ENCODE data around the gene SRP14.

Gene SRP14

GRCh38 chr15:40038638-40039543, at the start of gene SRP14:
TSS of gene SRP14 (minus strand) at chr15:40039181. CDS start at chr15:40039116, 65 bp downstream.
- peak within 1 kb of the TSS; percentile 93 for H3K27ac ChIP-seq (ENCODE audit: low read depth, low read length)
- peaks cover 5% of the 10 kb centered on the region for H3K4me1 ChIP-seq (ENCODE audit: control insufficient read depth, insufficient read depth, low read length)
- H3K9ac ChIP-seq (ENCODE audit: low read length) = peak within 1 kb of the TSS; percentile 80
- H3K36me3 ChIP-seq (ENCODE audit: control insufficient read depth, insufficient read depth, low read length) = peaks cover 12% of the 10 kb centered on the region
- H3K4me3 ChIP-seq (ENCODE audit: low read length) = peak within 1 kb of the TSS; percentile 85
- no peaks in the 10 kb centered on the region for H3K27me3 ChIP-seq (ENCODE audit: control insufficient read depth, insufficient read depth, low read length)

DNA sequence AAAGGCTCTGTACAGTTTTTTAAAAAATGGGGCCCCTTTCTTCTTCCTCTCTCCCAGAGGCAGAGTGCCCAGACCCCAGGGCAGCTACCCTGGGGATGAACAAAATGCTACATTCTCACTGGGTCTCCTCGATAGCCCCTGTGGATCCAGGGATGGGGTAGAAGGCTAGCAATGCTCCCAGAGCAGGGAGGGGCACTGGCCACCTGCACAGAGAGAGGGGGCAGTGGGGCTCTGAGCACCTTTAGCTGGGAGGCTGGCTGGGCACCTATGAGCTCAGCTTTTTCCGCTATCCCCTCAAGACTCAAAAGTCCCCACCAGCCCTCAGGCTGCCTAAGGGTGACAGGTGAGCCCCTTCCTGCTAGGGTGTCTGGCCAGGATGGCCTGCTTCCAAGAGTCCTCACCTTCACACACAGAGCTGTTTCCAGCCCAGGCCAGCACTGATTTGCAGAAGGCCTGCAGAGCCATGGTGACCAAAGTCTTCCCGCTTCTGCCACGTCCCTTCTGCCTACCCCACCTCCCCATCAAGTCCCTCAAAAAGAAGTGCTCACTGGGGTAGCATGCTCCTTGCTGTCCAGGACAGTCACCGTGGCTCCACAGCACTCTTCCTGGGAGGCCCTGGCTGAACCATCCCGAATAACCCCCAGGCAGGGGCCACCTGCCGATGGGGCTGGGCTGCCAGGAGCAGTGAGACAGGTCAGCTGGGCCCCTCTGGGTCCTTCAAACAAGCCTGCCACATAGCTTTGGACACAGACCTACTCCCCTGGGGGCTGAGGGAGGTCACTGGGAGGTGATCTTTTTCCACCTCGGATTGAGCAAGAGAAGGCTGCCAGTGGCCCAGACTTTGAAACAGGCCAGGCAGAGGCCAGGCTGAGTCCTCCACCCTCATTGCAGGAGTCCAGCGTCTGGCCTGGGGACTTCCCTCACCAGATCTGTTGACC, 49.3 kb upstream of the SRP14 start:
- Histone ChIP-seq H3K27me3 (ENCODE audit: control insufficient read depth, insufficient read depth, low read length) (no peaks in the 10 kb centered on the region), H3K4me3 (ENCODE audit: low read length) (no peak overlapping the region), H3K27ac (ENCODE audit: low read depth, low read length) (no peak overlapping the region), H3K9ac (ENCODE audit: low read length) (no peak overlapping the region), H3K4me1 (ENCODE audit: control insufficient read depth, insufficient read depth, low read length) (peaks cover 16% of the 10 kb centered on the region), H3K36me3 (ENCODE audit: control insufficient read depth, insufficient read depth, low read length) (peaks cover 7% of the 10 kb centered on the region)

GRCh38 chr15:40087068-40087810, 48.3 kb upstream of the SRP14 start:
- peaks cover 14% of the 10 kb centered on the region for H3K4me1 ChIP-seq (ENCODE audit: control insufficient read depth, insufficient read depth, low read length)
- H3K27ac ChIP-seq (ENCODE audit: low read depth, low read length) = no peak overlapping the region
- no peaks in the 10 kb centered on the region for H3K27me3 ChIP-seq (ENCODE audit: control insufficient read depth, insufficient read depth, low read length)
- peaks cover 7% of the 10 kb centered on the region for H3K36me3 ChIP-seq (ENCODE audit: control insufficient read depth, insufficient read depth, low read length)
- no peak overlapping the region for H3K4me3 ChIP-seq (ENCODE audit: low read length)
- H3K9ac ChIP-seq (ENCODE audit: low read length) = no peak overlapping the region

- Histone ChIP-seq H3K27me3 (ENCODE audit: control insufficient read depth, insufficient read depth, low read length) (no peaks in the 10 kb centered on the region), H3K36me3 (ENCODE audit: control insufficient read depth, insufficient read depth, low read length) (peaks cover 6% of the 10 kb centered on the region), H3K27ac (ENCODE audit: low read depth, low read length) (no peak overlapping the region), H3K4me1 (ENCODE audit: control insufficient read depth, insufficient read depth, low read length) (peaks cover 24% of the 10 kb centered on the region), H3K9ac (ENCODE audit: low read length) (no peak overlapping the region), H3K4me3 (ENCODE audit: low read length) (no peak overlapping the region)
Observed at GRCh38 chr15:40085266-40085665, 46.3 kb upstream of the SRP14 start.

- H3K27ac ChIP-seq (ENCODE audit: low read depth, low read length) = no peak overlapping the region
- no peaks in the 10 kb centered on the region for H3K27me3 ChIP-seq (ENCODE audit: control insufficient read depth, insufficient read depth, low read length)
- H3K4me3 ChIP-seq (ENCODE audit: low read length) = no peak overlapping the region
- peaks cover 25% of the 10 kb centered on the region for H3K4me1 ChIP-seq (ENCODE audit: control insufficient read depth, insufficient read depth, low read length)
- no peak overlapping the region for H3K9ac ChIP-seq (ENCODE audit: low read length)
- peaks cover under 1% of the 10 kb centered on the region for H3K36me3 ChIP-seq (ENCODE audit: control insufficient read depth, insufficient read depth, low read length)
Observed at GRCh38 chr15:40084650-40085049, 45.7 kb upstream of the SRP14 start.

DNA sequence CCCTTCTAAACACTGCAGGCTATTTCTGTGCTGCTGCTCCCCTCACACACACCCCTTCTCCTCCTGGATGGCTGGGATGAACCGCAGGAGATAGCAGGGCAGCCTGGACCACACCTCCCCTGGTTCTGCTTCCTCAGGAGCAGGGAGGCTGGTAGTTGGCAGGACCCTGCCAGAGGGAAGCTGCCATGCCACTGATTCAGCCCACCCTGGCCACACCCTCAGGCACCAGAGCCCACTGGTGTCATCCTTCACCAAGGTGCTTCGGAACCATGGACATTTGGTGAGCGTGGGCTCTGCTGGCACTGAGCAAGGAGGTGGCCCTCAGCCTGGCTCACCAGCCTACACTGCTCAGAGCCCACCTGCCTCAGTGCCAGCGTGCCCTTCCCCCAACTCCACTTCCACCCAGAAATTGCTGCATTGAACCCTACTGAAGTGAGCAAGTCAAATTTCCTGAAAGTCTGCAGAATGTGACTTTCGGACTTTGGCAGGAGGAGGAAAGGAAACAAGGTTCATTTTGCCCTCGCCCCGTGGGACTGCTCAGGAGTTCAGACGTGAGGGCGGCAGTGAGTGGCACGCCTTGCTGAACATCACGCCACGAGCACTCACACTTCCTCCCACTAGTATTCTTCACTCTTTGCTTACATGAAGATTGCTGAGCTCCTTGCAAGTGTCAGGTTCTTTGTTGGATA, 43.4 kb upstream of the SRP14 start:
- Histone ChIP-seq H3K27ac (ENCODE audit: low read depth, low read length) (peak overlapping the region; percentile 74), H3K4me1 (ENCODE audit: control insufficient read depth, insufficient read depth, low read length) (peaks cover 20% of the 10 kb centered on the region), H3K4me3 (ENCODE audit: low read length) (peak overlapping the region; percentile 55), H3K27me3 (ENCODE audit: control insufficient read depth, insufficient read depth, low read length) (no peaks in the 10 kb centered on the region), H3K36me3 (ENCODE audit: control insufficient read depth, insufficient read depth, low read length) (no peaks in the 10 kb centered on the region), H3K9ac (ENCODE audit: low read length) (no peak overlapping the region)

DNA sequence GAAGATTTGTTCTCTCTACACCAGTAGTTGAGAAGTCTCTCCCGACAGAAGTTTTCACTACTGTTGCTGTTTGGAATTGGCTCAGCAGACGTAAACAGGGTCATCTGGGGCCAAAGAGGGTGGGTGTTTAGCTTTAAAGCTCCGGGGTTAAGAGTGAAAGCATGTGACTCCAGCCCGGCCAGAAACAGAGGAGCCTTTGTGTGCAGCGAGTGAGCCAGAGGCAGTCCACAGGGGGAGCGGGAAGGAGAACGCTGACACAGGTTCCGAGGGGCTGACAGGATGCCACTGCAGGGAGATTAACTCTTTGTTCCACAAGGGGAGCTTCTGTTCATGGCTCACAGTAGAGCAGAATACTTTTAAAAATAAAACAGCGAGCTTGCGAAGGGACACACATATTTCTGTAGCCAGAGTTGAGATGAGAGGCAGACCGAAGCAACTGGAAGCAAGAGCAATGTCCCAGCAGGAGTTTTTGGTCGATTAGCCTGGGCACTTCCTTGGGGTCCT, 42.8 kb upstream of the SRP14 start:
- H3K36me3 ChIP-seq (ENCODE audit: control insufficient read depth, insufficient read depth, low read length) = no peaks in the 10 kb centered on the region
- peak overlapping the region; percentile 74 for H3K27ac ChIP-seq (ENCODE audit: low read depth, low read length)
- H3K9ac ChIP-seq (ENCODE audit: low read length) = no peak overlapping the region
- no peaks in the 10 kb centered on the region for H3K27me3 ChIP-seq (ENCODE audit: control insufficient read depth, insufficient read depth, low read length)
- peak overlapping the region; percentile 55 for H3K4me3 ChIP-seq (ENCODE audit: low read length)
- peaks cover 20% of the 10 kb centered on the region for H3K4me1 ChIP-seq (ENCODE audit: control insufficient read depth, insufficient read depth, low read length)

DNA sequence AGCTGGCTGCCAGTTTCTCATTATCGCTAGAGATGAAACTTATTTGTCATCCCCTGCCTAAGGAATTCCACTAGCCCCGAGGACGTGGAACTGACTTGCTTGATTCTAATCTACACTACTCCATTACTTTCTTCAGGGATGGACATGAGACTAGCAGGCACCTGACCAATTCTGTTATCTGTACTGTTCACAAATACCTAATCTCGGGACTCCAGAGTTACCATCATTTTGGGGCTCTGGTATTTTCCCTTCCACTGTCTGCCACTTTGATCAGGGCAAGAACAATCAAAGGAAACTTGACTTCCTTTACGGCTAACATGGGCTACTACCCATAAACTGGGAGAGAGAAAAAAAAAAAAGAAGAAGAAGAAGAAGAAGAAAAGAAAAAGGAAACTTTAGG, 41.9 kb upstream of the SRP14 start:
- Histone ChIP-seq H3K27ac (ENCODE audit: low read depth, low read length) (peak overlapping the region; percentile 74), H3K4me3 (ENCODE audit: low read length) (no peak overlapping the region), H3K36me3 (ENCODE audit: control insufficient read depth, insufficient read depth, low read length) (no peaks in the 10 kb centered on the region), H3K9ac (ENCODE audit: low read length) (no peak overlapping the region), H3K4me1 (ENCODE audit: control insufficient read depth, insufficient read depth, low read length) (peaks cover 20% of the 10 kb centered on the region), H3K27me3 (ENCODE audit: control insufficient read depth, insufficient read depth, low read length) (no peaks in the 10 kb centered on the region)

DNA sequence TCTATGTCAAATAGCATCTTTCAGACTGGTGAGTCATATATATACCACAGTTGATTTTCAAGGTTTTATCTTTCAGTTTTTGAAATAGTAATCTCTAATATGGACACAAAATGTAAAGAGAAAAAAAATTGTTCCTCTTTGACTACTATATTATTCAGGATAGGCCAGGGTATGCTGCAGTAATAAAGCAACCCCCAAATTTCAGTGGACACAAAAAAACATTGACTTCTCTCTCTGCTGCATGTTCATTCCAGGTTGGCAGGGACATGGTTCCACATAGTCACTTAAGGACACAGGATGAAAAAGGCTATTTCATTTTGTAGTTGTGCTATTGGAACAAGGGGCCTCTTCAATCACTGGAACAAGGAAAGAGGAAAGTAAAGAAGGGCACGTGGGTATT, 41.1 kb upstream of the SRP14 start:
- no peaks in the 10 kb centered on the region for H3K27me3 ChIP-seq (ENCODE audit: control insufficient read depth, insufficient read depth, low read length)
- H3K9ac ChIP-seq (ENCODE audit: low read length) = no peak overlapping the region
- peaks cover 20% of the 10 kb centered on the region for H3K4me1 ChIP-seq (ENCODE audit: control insufficient read depth, insufficient read depth, low read length)
- no peak overlapping the region for H3K4me3 ChIP-seq (ENCODE audit: low read length)
- H3K27ac ChIP-seq (ENCODE audit: low read depth, low read length) = no peak overlapping the region
- no peaks in the 10 kb centered on the region for H3K36me3 ChIP-seq (ENCODE audit: control insufficient read depth, insufficient read depth, low read length)

DNA sequence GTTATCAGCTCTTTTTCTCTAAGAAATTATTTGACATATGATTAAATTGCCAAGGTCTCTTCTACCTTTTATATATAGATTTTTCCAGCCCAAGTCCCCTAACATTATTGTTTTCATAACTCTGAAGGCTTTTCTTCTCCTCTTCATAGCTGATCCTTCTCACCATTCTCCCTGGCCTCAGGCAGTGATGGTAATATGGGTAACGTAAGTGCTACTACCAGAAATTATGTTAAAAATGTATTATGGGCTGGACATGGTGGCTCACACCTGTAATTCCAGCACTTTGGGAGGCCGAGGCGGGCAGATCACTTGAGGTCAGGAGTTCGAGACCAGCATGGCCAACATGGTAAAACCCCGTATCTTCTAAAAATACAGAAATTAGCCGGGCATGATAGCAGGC, 40.5 kb upstream of the SRP14 start:
- Histone ChIP-seq H3K9ac (ENCODE audit: low read length) (no peak overlapping the region), H3K36me3 (ENCODE audit: control insufficient read depth, insufficient read depth, low read length) (no peaks in the 10 kb centered on the region), H3K4me1 (ENCODE audit: control insufficient read depth, insufficient read depth, low read length) (peaks cover 20% of the 10 kb centered on the region), H3K4me3 (ENCODE audit: low read length) (no peak overlapping the region), H3K27me3 (ENCODE audit: control insufficient read depth, insufficient read depth, low read length) (no peaks in the 10 kb centered on the region), H3K27ac (ENCODE audit: low read depth, low read length) (no peak overlapping the region)

GRCh38 chr15:40075298-40076044, 36.5 kb upstream of the SRP14 start:
- Histone ChIP-seq H3K4me3 (ENCODE audit: low read length) (no peak overlapping the region), H3K4me1 (ENCODE audit: control insufficient read depth, insufficient read depth, low read length) (peaks cover 4% of the 10 kb centered on the region), H3K36me3 (ENCODE audit: control insufficient read depth, insufficient read depth, low read length) (no peaks in the 10 kb centered on the region), H3K27me3 (ENCODE audit: control insufficient read depth, insufficient read depth, low read length) (no peaks in the 10 kb centered on the region), H3K9ac (ENCODE audit: low read length) (no peak overlapping the region), H3K27ac (ENCODE audit: low read depth, low read length) (no peak overlapping the region)

Data from rectal smooth muscle tissue (tissue), 1 donor.